BJ (cell line): ENCODE data around the gene MAPK14. TPM values are rescaled to one million over a fixed set of nuclear protein-coding genes. Genes with fewer than 3 reads are reported as not detected.

Source experiments
- CTCF ChIA-PET: fragments of 350-600 bp; formaldehyde crosslinking; extraction: SDS; loops from one replicate; lab custom pipeline; 2021; ENCODE audit warnings: antibody characterized with exemption, inconsistent platforms; lab: Yijun Ruan, JAX
- POLR2A ChIA-PET: fragments of 300-600 bp; sonication (Branson Sonifier 250); formaldehyde crosslinking; extraction: SDS; loops from one replicate; lab custom pipeline; 2021; ENCODE audit warnings: antibody characterized with exemption; lab: Charles Lee
- DNase-seq: peaks from one replicate; pipeline ENCODE4 v3.0.0-alpha.2; 2011; ENCODE audit warnings: low read depth
- H3K27me3 ChIP-seq: 2 replicates; pipeline ENCODE4 v1.6.0; 2011; ENCODE audit warnings: low read length; ENCODE audit not compliant: control insufficient read depth, insufficient read depth
- H3K36me3 ChIP-seq: 2 replicates; pipeline ENCODE4 v1.5.1; 2011; ENCODE audit warnings: low read length; ENCODE audit not compliant: control insufficient read depth, insufficient read depth
- H3K4me3 ChIP-seq: 2 replicates; pipeline ENCODE4 v1.5.1; 2011; ENCODE audit warnings: low read depth, mild to moderate bottlenecking, control low read depth, low read length
- polyA plus RNA-seq: library from polyadenylated mRNA; depleted of rRNA; stranded (reverse); fragments of >200 nt; gene quantifications from 2 replicates; pipeline ENCODE4 v1.2.3, GENCODE V29; 2011
- TF ChIP-seq, protein P1 (sequence below): IDR thresholded peaks from 2 replicates; pipeline ENCODE4 v1.5.1; 2011; ENCODE audit warnings: low read depth, mild to moderate bottlenecking, control low read depth, inconsistent platforms, low read length, moderate library complexity; ENCODE audit not compliant: insufficient read depth

MAPK14 gene
- polyA plus RNA-seq, 1 experiment, result 33.9 TPM

DNA sequence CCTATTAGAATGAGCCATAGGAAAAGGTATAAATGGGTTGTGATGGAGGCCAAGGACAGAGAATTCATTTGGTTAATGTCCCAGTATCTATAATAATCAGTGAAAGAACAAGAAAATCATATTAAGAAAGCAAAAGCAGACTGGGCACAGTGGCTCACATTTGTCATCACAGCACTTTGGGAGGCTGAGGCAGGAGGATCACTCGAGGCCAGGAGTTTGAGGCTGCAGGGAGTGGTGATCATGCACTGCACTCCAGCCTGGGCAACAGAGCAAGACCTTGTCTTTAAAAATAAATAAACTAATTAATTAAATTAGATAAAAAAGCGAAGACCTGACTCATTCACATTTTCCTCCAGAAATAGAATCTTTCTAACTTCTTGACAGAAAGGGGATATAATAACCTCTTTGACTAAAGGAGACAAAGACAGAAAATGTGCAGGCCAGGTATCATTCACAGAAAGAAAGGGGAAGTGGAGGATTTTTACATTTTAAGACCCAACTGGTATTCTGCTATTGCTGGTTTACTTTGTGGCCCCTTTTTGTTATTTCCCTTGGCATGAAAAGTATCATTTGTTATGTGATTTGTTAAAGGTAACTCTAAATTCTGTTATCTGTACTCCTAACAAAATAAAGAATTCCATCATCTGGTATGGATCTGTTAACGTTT, 70.8 kb downstream of the MAPK14 start:
- Histone ChIP-seq H3K36me3 (peaks cover 5% of the 10 kb centered on the region), H3K4me3 (no peak overlapping the region), H3K27me3 (no peaks in the 10 kb centered on the region)
- DNase-seq, result no peak
- TF ChIP-seq, protein P1, sequence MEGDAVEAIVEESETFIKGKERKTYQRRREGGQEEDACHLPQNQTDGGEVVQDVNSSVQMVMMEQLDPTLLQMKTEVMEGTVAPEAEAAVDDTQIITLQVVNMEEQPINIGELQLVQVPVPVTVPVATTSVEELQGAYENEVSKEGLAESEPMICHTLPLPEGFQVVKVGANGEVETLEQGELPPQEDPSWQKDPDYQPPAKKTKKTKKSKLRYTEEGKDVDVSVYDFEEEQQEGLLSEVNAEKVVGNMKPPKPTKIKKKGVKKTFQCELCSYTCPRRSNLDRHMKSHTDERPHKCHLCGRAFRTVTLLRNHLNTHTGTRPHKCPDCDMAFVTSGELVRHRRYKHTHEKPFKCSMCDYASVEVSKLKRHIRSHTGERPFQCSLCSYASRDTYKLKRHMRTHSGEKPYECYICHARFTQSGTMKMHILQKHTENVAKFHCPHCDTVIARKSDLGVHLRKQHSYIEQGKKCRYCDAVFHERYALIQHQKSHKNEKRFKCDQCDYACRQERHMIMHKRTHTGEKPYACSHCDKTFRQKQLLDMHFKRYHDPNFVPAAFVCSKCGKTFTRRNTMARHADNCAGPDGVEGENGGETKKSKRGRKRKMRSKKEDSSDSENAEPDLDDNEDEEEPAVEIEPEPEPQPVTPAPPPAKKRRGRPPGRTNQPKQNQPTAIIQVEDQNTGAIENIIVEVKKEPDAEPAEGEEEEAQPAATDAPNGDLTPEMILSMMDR, result no peak
- ChIA-PET POLR2A (no interaction called here), CTCF (interaction anchor here (7.2 kb wide), 1 partner anchor 70 kb away, joined by 117 read pairs; the partner anchor contains the start of gene MAPK14)

DNA sequence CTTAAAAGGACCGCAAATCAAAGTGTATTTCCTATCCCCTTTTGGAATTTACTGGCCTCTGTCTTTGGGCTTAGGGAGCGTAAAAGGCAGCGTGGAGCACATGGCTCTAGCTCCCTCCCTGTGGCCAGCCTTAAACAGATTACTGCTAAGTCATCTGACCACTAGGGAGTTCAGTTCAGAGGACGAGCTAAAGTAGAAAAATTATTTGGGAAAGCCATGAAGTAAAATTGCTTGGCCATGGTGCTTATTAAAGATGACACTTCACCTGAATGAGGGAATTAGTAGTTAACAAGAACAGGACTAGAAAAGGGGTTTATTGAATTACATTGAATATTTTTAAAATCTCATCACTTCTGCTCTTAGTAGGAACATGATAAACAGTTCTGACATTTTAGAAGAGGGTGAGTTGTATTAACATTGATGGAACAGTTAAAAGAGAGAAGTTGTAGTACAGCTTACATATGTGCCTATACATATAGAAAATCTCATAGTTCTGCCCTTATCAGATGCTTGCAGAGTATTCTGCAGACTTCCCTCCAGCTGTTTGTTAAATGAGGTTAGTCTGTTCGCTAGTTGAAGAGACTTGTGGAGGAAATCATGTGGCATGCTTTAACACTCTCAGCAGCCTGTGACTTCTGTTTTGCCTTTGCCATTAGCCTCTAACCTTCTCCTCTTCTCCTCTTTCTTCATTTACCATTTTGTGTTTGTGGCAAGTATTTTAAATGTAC, 71.5 kb downstream of the MAPK14 start:
- Histone ChIP-seq H3K4me3 (no peak overlapping the region), H3K36me3 (peaks cover 7% of the 10 kb centered on the region), H3K27me3 (no peaks in the 10 kb centered on the region)
- CTCF ChIA-PET, result no interaction called here
- POLR2A ChIA-PET, result no interaction called here
- TF ChIP-seq, protein P1, result no peak
- DNase-seq, result no peak

DNA sequence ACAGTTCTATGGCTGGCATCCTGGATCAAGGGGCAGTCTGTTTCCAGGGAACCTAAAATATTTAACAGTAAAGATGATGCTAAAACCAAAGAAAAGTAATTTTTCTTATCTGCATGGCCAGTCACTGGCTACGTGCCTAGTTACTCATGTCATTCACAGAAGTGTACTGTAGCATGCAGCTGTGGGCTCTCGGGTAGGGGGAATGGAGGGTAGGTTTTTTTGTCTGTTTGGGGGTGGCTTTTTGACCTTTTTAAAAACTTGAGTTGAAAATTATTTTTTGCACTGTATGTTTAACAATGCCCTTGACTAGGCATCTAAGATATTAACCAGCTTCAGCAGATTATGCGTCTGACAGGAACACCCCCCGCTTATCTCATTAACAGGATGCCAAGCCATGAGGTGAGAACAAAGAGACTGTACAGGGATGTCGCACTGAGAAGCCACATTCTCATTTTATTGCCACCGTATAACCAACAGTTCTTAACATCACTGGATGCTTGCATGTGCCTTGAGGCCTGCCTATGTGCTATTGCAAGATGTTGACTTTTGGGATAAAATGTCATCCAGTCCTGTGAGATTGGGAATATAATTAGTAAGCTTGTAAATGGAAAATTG, 72.4 kb downstream of the MAPK14 start:
- Histone ChIP-seq H3K27me3 (no peaks in the 10 kb centered on the region), H3K36me3 (peaks cover 7% of the 10 kb centered on the region), H3K4me3 (no peak overlapping the region)
- TF ChIP-seq, protein P1, result no peak
- DNase-seq, result no peak
- ChIA-PET CTCF (interaction anchor here (0.8 to 3.0 kb wide), 3 partner anchors 10 to 261 kb away, joined by 3 to 16 read pairs (median 3); partner anchors contain the start of gene MAPK14), POLR2A (no interaction called here)

DNA sequence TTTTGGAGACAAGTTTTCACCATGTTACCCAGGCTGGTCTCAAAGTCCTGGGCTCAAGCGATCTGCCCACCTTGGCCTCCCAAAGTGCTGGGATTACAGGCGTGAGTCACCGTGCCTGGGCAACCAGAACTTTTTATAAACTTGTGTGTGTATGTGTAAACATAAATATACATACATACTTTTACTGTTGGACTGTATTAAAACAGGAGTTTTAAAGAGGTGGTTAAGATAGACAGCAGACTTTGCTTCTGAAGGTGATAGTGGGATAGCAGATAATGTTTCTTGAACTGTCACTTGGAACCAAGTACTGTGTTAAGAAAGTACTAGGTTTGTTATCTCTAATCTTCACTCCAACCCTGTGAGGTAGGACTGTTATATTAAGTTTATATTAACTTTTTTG, 74.1 kb downstream of the MAPK14 start:
- no peak for DNase-seq
- ChIA-PET POLR2A (no interaction called here), CTCF (interaction anchor here (1.6 to 3.0 kb wide), 3 partner anchors 8 to 75 kb away, joined by 3 to 16 read pairs (median 5); partner anchors contain the start of gene MAPK14)
- no peaks in the 10 kb centered on the region for H3K27me3 ChIP-seq
- H3K4me3 ChIP-seq, result no peak overlapping the region
- TF ChIP-seq, protein P1, result no peak
- peaks cover 7% of the 10 kb centered on the region for H3K36me3 ChIP-seq

DNA sequence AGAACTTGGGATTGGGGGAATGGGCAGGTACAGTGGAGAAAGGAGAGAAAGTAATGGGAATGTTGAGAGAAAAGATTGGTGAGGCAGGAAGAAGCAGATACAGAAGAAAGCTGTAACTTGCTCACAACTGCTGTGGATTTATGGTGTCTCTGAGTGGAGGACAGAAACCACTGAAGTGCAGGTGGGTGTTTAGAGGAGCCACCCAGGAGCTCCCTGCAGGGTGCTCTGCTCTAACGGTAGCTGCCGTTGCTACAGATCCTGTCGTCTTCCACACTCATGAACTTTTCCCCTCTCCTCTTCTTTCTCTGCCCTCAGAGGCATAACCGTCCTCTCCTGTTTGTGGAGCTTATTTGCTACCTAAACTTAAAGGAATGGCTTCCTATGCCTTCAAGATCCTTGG, 75.2 kb downstream of the MAPK14 start:
- POLR2A ChIA-PET, result interaction anchor here (0.6 kb wide), 1 partner anchor 34 kb away, joined by 3 read pairs; no protein-coding TSS in a partner anchor
- TF ChIP-seq, protein P1, result no peak
- CTCF ChIA-PET, result interaction anchor here (0.7 to 3.6 kb wide), 4 partner anchors 7 to 120 kb away, joined by 3 to 38 read pairs (median 4); no protein-coding TSS in a partner anchor
- Histone ChIP-seq H3K27me3 (no peaks in the 10 kb centered on the region), H3K4me3 (no peak overlapping the region), H3K36me3 (peaks cover 10% of the 10 kb centered on the region)
- DNase-seq, result no peak
